ENCODE data around the gene RACK1. TPM values are rescaled to one million over a fixed set of nuclear protein-coding genes. Genes with fewer than 3 reads are reported as not detected.

Gene RACK1
- total RNA-seq, 1 donor = 3,386 TPM

DNA sequence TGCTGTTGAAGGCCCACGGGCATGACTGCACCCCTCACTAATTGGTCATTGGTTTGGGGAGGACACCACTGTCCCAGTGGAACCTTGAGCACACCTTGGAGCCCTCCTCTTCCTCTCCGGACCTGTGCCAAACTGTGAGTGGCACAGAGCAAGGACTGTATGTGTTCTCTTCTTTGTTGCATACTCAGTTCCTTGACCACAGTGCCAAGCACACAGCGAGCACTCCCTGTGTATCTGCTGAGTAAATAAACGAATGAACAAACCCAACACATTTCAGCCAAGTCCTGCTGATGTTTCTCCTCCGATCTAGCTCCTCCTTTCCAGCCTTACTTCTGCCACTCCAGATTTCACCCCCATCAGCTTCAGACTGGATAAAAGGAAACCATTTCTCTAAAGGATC, 19.9 kb upstream of the RACK1 start:
- TF ChIP-seq, protein P1, sequence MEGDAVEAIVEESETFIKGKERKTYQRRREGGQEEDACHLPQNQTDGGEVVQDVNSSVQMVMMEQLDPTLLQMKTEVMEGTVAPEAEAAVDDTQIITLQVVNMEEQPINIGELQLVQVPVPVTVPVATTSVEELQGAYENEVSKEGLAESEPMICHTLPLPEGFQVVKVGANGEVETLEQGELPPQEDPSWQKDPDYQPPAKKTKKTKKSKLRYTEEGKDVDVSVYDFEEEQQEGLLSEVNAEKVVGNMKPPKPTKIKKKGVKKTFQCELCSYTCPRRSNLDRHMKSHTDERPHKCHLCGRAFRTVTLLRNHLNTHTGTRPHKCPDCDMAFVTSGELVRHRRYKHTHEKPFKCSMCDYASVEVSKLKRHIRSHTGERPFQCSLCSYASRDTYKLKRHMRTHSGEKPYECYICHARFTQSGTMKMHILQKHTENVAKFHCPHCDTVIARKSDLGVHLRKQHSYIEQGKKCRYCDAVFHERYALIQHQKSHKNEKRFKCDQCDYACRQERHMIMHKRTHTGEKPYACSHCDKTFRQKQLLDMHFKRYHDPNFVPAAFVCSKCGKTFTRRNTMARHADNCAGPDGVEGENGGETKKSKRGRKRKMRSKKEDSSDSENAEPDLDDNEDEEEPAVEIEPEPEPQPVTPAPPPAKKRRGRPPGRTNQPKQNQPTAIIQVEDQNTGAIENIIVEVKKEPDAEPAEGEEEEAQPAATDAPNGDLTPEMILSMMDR (IDR thresholded peaks at IDR 0.05; ENCODE audit: insufficient read depth, low read depth, low read length) = no peak
- no peak overlapping the region for H3K4me3 ChIP-seq (ENCODE audit: low read depth, low read length)

GRCh38 chr5:181261320-181262049, 17.8 kb upstream of the RACK1 start:
- DNase-seq (ENCODE audit: low read depth) = peak; percentile 68
- TF ChIP-seq, protein P1 (IDR thresholded peaks at IDR 0.05; ENCODE audit: insufficient read depth, low read depth, low read length) = no peak
- H3K4me3 ChIP-seq (ENCODE audit: low read depth, low read length) = peak overlapping the region; percentile 94

More for the DNA sequence above, 19.9 kb upstream of the RACK1 start:
- DNase-seq (ENCODE audit: low read depth) = no peak

DNA sequence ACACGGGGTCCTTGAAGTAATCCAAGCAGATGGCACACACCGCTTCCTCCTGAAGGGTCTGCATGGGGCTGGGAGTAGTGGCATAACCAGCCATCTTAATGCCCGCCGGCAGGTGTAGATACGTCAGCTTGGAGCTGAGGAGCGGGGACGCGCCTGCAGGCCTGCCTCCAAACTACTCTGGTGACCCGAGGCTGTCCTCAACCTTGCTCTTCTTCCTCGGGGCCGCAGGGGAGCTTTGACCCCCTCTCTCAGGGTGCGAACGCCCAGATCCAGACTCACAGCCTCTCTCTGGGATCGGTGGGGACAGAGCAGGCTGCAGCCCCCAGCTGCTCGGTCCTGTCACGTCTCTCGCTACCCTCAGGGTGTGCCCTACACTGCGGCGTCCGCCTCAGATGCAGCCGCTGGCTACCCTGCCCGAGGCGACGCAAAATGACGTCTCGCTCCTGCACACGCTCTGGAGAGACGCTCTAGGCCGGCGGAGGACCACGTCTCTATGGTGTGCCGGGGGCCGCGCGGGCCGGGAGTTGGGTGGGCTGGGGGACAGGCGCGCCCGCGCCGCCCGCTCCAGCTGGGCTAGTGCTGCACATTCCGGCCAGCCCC, 17.1 kb upstream of the RACK1 start, which contains the start of gene TRIM52:
TSS of gene TRIM52 (minus strand) at position 424 of the 600 bp plus-strand sequence. CDS start at position 94, 330 bp downstream.
- DNase-seq (ENCODE audit: low read depth) = peak; percentile 92
- TF ChIP-seq, protein P1 (IDR thresholded peaks at IDR 0.05; ENCODE audit: insufficient read depth, low read depth, low read length) = no peak
- H3K4me3 ChIP-seq (ENCODE audit: low read depth, low read length) = peak within 1 kb of the TSS; percentile 94

DNA sequence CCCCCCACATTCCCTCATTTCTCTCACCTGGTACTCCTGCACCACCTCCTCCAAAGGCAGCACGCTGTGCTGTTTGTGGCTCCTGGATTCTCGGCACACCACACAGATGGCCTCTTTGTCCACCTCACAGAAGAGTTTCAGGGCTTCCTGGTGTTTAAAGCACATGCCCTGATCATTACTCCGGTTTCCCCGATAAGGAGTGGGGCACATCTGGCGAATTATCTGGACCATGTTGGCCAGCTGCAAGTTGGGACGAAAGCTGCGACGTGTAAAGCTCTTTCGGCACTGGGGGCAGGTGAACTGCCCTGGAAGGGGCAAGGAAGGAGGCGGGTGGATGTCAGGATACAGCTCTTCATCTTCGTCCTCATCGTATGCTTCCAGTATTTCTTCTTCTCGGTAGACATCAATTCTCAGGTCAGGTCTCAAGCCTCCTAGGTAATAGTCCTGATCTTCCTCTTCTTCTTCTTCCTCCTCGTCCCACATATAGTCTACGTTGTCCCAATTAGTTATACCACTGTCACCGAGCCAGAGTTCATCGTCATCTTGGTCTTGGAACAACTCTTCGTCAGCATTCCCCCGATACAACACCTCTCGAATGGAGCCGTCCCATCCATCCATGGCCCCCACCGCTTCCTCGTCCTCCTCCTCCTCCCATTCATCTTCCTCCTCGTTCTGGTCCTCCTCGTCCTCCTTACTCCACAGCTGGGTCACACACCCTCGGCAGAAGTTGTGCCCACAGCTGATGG, 16.4 kb upstream of the RACK1 start:
- no peak for DNase-seq (ENCODE audit: low read depth)
- peak overlapping the region; percentile 94 for H3K4me3 ChIP-seq (ENCODE audit: low read depth, low read length)
- TF ChIP-seq, protein P1 (IDR thresholded peaks at IDR 0.05; ENCODE audit: insufficient read depth, low read depth, low read length) = no peak

DNA sequence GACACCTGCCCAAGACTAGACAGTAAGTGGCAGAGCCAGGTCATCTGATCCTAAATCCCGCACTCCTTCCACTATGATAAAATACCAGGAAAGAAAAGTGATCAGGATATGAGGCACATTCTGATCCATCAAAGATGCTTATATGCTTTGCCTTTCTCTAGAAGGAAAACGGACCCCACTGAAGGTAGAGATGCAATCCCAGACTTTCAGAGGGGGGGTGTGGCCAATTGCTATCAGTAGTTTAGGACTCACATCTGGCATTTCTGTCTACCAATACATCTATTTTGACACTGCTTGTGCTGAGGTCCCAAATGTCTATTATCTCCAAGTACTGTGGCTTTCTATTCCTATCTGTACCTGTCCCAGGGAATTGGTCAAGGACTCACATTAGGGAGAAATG, 15.6 kb upstream of the RACK1 start:
- TF ChIP-seq, protein P1 (IDR thresholded peaks at IDR 0.05; ENCODE audit: insufficient read depth, low read depth, low read length) = no peak
- DNase-seq (ENCODE audit: low read depth) = no peak
- peak overlapping the region; percentile 94 for H3K4me3 ChIP-seq (ENCODE audit: low read depth, low read length)

DNA sequence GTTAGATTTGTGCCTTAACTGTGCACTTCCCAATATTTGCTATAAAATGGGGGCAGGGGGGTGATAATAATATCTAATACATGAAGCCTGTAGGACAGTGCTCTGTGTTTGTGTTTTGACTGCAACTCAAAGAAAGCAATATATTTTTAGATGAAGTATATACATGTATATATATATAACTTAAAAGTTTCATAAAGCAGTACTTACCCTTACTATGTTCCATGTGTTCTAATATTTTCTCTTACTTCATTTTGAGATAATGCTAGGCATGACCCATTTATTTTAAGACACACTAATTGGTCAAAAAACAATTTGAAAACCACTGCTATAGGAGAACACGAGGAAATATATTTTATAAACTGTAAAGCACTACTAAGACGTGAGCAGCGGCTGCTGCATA, 14.9 kb upstream of the RACK1 start:
- peak overlapping the region; percentile 94 for H3K4me3 ChIP-seq (ENCODE audit: low read depth, low read length)
- TF ChIP-seq, protein P1 (IDR thresholded peaks at IDR 0.05; ENCODE audit: insufficient read depth, low read depth, low read length) = no peak
- no peak for DNase-seq (ENCODE audit: low read depth)

All from fibroblast of villous mesenchyme (primary cell).